Heart right ventricle (tissue), 16 donors: ENCODE data around the gene COLQ. TPM values are rescaled to one million over a fixed set of nuclear protein-coding genes. Genes with fewer than 3 reads are reported as not detected.
A peak's percentile ranks its signal among the peaks of the same experiment; 100 is the strongest.

Experiments
- ATAC-seq, 8 donors: fragments of 200-7000 bp; cut with Tn5 transposase; one replicate each; pipeline ENCODE4 v1.9.1; 2020; ENCODE audit warnings: mild to moderate bottlenecking in 8 of 8, moderate library complexity in 8 of 8, moderate number of reproducible peaks in 1 of 8
- DNase-seq, 2 donors: peaks; one replicate each; pipeline ENCODE4 v3.0.0-alpha.2; 2020
- H3K27ac ChIP-seq, 10 donors: fragments of 200-600 bp; sonication (generic) in 2 of 10; one replicate each; pipeline versions ENCODE4 v1.5.0 to v1.8.0; 2020 to 2022; ENCODE audit warnings: mild to moderate bottlenecking in 3 of 10
- H3K27me3 ChIP-seq, 7 donors: fragments of 200-600 bp; one replicate each; pipeline ENCODE4 v1.8.0; 2021 to 2022; ENCODE audit warnings: mild to moderate bottlenecking in 2 of 7
- H3K36me3 ChIP-seq, 9 donors: fragments of 200-600 bp; sonication (generic) in 1 of 9; one replicate each; pipeline versions ENCODE4 v1.5.0 to v1.8.0; 2020 to 2022; ENCODE audit warnings: mild to moderate bottlenecking in 2 of 9
- H3K4me1 ChIP-seq, 9 donors: fragments of 200-600 bp; sonication (generic) in 1 of 9; one replicate each; pipeline versions ENCODE4 v1.5.0 to v1.8.0; 2020 to 2022; ENCODE audit warnings: mild to moderate bottlenecking in 4 of 9
- H3K4me3 ChIP-seq, 10 donors: fragments of 200-600 bp; sonication (generic) in 2 of 10; one replicate each; pipeline versions ENCODE4 v1.5.0 to v1.8.0; 2020 to 2022; ENCODE audit warnings: mild to moderate bottlenecking in 7 of 10, moderate library complexity in 2 of 10
- H3K9me3 ChIP-seq, 11 donors: fragments of 200-600 bp in 10 of 11; sonication (generic) in 2 of 11; one replicate each; pipeline versions ENCODE4 v1.5.0 to v1.8.0; 2013 to 2022; ENCODE audit warnings: mild to moderate bottlenecking in 2 of 11, control low read depth in 1 of 11, moderate library complexity in 1 of 11
- CTCF ChIP-seq, 9 donors: fragments of 200-600 bp; sonication (generic) in 2 of 9; IDR thresholded peaks; one replicate each; pipeline versions ENCODE4 v1.5.0 to v1.8.0; 2021 to 2022; ENCODE audit warnings: antibody characterized with exemption in 9 of 9, mild to moderate bottlenecking in 5 of 9, moderate library complexity in 1 of 9
- WGBS, 2 donors: extraction: QIAGEN DNeasy Blood & Tissue Kit; methylation state at CpG; one replicate each; pipeline ENCODE4 v1.1.7; 2013; ENCODE audit warnings: inconsistent platforms in 1 of 2; 5-methylcytosine and 5-hydroxymethylcytosine counted together
- intact Hi-C, 10 donors: fragments of 100-400 bp; cut with DNase I; formaldehyde crosslinking; loops; one replicate each; pipeline versions ENCODE4 v1.11.1 to v1.14.2; 2022
- polyA plus RNA-seq, 2 donors: library from polyadenylated mRNA; stranded (reverse); fragments of 200-250 nt; gene quantifications; one replicate each; pipeline ENCODE4 v1.2.3, GENCODE V29; 2013
- total RNA-seq, 10 donors: library from RNA; stranded (reverse); fragmentation: NEBNext Ultra II Directional in 3 of 10; extraction: Animal tissue kit (Norgen Biotek cat#: 25700) in 3 of 10; gene quantifications; one replicate each; pipeline versions ENCODE4 v1.2.1 to v1.2.4, GENCODE V29; 2021 to 2023
- donor health status: Arrhythmogenic right ventricular cardiomyopathy.
- donor health status: ischemic (EF 13 %, LVEDD 7.1; RV severe dilation, severe dysfunction).
- donor health status: healthy with polysubstance abuse.
- donor health status: DM: no; HTN: yes; CAD: no.
- donor health status: DM: no; HTN: no; CAD: no.
- donor health status: ischemic (EF 25% LVEDD 6.9; RV normal size, moderate dysfunction).
- donor health status: ischemic (EF 25% LVEDD 5.7; RV mildly dilated, moderate dysfunction).
- donor health status: healthy.
- donor health status: DM: yes; HTN: yes; CAD: no.
- donor health status: Ischemic cardiomyopathy.
- donor health status: ischemic (EF 35%, LVEDD 5.7; RV mildly dilated, moderate dysfunction).
- donor health status: nonischemic (EF 11% LVEDD 7.7; RV severe dilation, severe dysfunction).
- donor health status: DM: yes; HTN: yes; CAD: no.
- donor health status: PGD.
- donor health status: ischemic (EF 29% LVEDD 5.4; RV normal size, mild dysfunction).
- donor health status: nonischemic (EF 23%, LVEDD 6.1; RV moderate dilation, normal function).

COLQ gene
- total and polyA plus RNA-seq, 12 donors = 0.85 to 23.3 (median 13.0) TPM

- peaks cover 5 to 69% (median 43%) of the 10 kb centered on the region in 9 donors for H3K4me1 ChIP-seq
- H3K36me3 ChIP-seq = peaks cover 0 to 58% (median 33%) of the 10 kb centered on the region in 9 donors
- peak in 4 of 8 donors; percentile 3 to 36 (median 14) for ATAC-seq
- DNase-seq = no peak
- WGBS, 2 donors = 21 to 30% methylated on average over 9 of the region's 9 CpGs
- no peaks in the 10 kb centered on the region for H3K27me3 ChIP-seq
- TF ChIP-seq CTCF (IDR thresholded peaks at IDR 0.05) = no peak
- H3K9me3 ChIP-seq = no peaks in the 10 kb centered on the region
- peak overlapping the region; percentile 75 to 100 (median 90) for H3K4me3 ChIP-seq
- intact Hi-C loops = loop anchor here in 6 of 10 donors (5.0 kb wide), 3 partner anchors 114 to 134 kb away; no protein-coding TSS in a partner anchor
- H3K27ac ChIP-seq = peak overlapping the region in 3 of 10 donors; percentile 77 to 96 (median 90)
These were observed 93.0 kb downstream of the COLQ start for GRCh38 chr3:15428539-15428938.

DNA sequence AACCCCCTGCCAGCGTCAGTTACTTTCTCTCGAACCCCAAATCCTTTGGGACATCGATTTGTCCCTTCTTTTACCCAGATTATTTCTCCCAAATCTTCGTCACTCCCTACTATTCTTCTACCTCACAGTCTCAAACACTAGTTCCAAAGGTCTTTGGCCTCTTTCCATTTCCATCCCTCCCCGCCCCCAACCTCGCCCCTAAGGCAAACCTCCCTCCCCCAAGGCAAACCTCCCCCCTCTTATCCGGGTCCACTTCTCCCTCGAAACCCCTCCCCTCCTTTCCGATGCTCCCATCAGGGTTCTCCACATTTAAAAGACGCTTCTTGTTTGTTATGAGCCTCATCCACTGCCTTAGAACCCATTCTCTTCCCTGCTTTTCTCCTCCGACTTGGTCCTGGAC is 93.5 kb downstream of the COLQ start:
- Histone ChIP-seq H3K27ac (peak overlapping the region; percentile 21 to 96 (median 86)), H3K27me3 (no peaks in the 10 kb centered on the region), H3K4me3 (peak overlapping the region; percentile 75 to 100 (median 90)), H3K9me3 (no peaks in the 10 kb centered on the region), H3K4me1 (peaks cover 5 to 63% (median 39%) of the 10 kb centered on the region in 9 donors), H3K36me3 (peaks cover 0 to 58% (median 28%) of the 10 kb centered on the region in 9 donors)
- WGBS, 2 donors = 0 to 1% methylated on average over 11 of the region's 11 CpGs
- TF ChIP-seq CTCF (IDR thresholded peaks at IDR 0.05) = no peak
- ATAC-seq (peak in 5 of 8 donors; percentile 7 to 44 (median 23)), DNase-seq (no peak)
- intact Hi-C loops = loop anchor here in 6 of 10 donors (5.0 kb wide), 3 partner anchors 114 to 134 kb away; no protein-coding TSS in a partner anchor

- peak; percentile 84 for DNase-seq
- Histone ChIP-seq H3K4me1 (peaks cover 5 to 62% (median 39%) of the 10 kb centered on the region in 9 donors), H3K4me3 (peak within 1 kb of the TSS; percentile 75 to 100 (median 90)), H3K36me3 (peaks cover 0 to 58% (median 26%) of the 10 kb centered on the region in 9 donors), H3K27ac (peak within 1 kb of the TSS; percentile 21 to 96 (median 86)), H3K9me3 (no peaks in the 10 kb centered on the region), H3K27me3 (no peaks in the 10 kb centered on the region)
- ATAC-seq = peak; percentile 92 to 97 (median 94)
- 0% methylated on average over 52 of the region's 52 CpGs for WGBS, 2 donors
- intact Hi-C loops = loop anchor here in 6 of 10 donors (5.0 kb wide), 3 partner anchors 115 to 135 kb away; no protein-coding TSS in a partner anchor
- TF ChIP-seq CTCF (IDR thresholded peaks at IDR 0.05) = peak in 6 of 9 donors; percentile 24 to 35 (median 27)
These were observed 94.2 kb downstream of the COLQ start, which contains the start of the genes EAF1 and METTL6 for GRCh38 chr3:15427182-15427880. EAF1 (plus strand) TSS chr3:15427598; CDS start chr3:15427780, 182 bp downstream. METTL6 (minus strand) TSS chr3:15427544; CDS start chr3:15426511, 1,033 bp downstream.

DNA sequence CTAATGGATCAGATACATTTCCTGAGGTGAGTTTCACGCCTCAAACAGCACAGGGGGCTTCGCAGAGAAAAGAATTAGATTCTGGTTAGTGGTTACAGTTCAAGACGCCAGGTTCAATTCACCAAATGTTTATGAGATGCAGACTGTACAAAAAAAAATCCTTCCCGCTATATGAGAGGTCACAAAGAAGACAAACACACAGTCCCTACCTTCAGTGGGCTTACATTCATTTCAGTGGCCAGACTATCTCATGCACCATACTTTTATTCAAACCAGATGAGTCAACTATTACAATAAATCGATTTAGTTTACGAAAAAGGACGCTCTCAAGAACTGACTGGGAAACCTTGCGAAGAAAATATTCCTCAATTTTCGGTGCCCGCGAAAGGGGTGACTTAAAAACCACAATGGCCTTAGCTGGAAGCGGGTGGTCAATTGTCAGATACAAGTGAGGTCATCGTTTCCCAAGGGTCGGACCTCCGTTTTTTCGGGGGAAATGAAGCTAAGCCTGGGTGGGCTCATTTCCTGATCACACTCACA is 94.9 kb downstream of the COLQ start:
- peak overlapping the region in 8 of 10 donors; percentile 66 to 96 (median 88) for H3K27ac ChIP-seq
- H3K4me3 ChIP-seq = peak overlapping the region; percentile 75 to 100 (median 90)
- TF ChIP-seq CTCF (IDR thresholded peaks at IDR 0.05) = no peak
- H3K9me3 ChIP-seq = no peaks in the 10 kb centered on the region
- no peaks in the 10 kb centered on the region for H3K27me3 ChIP-seq
- H3K4me1 ChIP-seq = peaks cover 5 to 58% (median 39%) of the 10 kb centered on the region in 9 donors
- ATAC-seq (no peak), DNase-seq (no peak)
- peaks cover 0 to 58% (median 24%) of the 10 kb centered on the region in 9 donors for H3K36me3 ChIP-seq
- 42 to 47% methylated on average over 16 of the region's 16 CpGs for WGBS, 2 donors
- intact Hi-C loops = loop anchor here in 6 of 10 donors (5.0 kb wide), 3 partner anchors 116 to 136 kb away; no protein-coding TSS in a partner anchor
